Measurements from ENCODE around the gene FOXK2.
"Not testable (repeated sequence)": the region's sequence is repeated elsewhere in the genome, so short reads cannot be mapped to it uniquely, and the experiment has no call there.

FOXK2 gene

DNA sequence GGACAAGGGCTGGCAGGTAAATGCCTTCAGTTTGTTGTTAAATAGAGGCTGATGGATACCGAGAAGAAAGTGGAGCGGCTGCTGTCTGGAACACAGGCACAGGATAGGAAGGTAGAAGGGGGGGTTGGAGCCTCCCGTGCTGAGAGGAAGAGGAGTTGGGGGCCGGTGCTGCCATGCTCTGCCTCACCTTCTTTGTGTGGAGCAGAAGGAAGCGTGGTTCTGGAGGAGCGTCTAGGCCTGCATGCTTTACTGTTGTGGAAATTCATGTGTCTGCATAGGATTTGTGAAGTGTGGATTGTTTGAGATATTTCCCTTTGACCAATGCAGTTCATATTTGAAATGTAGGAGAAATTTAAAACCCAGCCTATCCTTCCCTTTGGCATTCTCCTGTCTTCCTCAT, 52.3 kb downstream of the FOXK2 start:
- TF ChIP-seq ZFX (IDR thresholded peaks at IDR 0.05; ENCODE audit: borderline replicate concordance): no peak
- TF ChIP-seq, protein P1, sequence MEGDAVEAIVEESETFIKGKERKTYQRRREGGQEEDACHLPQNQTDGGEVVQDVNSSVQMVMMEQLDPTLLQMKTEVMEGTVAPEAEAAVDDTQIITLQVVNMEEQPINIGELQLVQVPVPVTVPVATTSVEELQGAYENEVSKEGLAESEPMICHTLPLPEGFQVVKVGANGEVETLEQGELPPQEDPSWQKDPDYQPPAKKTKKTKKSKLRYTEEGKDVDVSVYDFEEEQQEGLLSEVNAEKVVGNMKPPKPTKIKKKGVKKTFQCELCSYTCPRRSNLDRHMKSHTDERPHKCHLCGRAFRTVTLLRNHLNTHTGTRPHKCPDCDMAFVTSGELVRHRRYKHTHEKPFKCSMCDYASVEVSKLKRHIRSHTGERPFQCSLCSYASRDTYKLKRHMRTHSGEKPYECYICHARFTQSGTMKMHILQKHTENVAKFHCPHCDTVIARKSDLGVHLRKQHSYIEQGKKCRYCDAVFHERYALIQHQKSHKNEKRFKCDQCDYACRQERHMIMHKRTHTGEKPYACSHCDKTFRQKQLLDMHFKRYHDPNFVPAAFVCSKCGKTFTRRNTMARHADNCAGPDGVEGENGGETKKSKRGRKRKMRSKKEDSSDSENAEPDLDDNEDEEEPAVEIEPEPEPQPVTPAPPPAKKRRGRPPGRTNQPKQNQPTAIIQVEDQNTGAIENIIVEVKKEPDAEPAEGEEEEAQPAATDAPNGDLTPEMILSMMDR (IDR thresholded peaks at IDR 0.05): no peak
- no peak overlapping the region for H3K27ac ChIP-seq

DNA sequence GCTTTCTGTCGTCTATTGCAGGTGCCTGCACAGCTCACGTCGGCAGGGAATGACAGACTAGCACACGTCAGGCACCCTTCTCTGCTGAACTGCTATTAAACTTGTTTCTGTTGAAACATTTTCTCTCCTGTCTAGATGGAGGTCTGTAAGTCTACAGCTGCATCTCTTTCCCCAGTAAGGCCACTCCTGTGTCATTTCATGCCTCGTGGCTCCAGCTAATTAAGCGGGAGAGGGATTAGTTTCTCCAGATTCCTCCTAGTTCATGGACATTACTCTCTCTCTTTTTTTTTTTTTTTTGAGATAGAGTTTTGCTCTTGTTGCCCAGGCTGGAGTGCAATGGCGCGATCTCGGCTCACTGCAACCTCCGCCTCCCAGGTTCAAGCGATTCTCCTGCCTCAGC, 54.5 kb downstream of the FOXK2 start:
- TF ChIP-seq ZFX (IDR thresholded peaks at IDR 0.05; ENCODE audit: borderline replicate concordance): no peak
- TF ChIP-seq, protein P1 (IDR thresholded peaks at IDR 0.05): no peak

DNA sequence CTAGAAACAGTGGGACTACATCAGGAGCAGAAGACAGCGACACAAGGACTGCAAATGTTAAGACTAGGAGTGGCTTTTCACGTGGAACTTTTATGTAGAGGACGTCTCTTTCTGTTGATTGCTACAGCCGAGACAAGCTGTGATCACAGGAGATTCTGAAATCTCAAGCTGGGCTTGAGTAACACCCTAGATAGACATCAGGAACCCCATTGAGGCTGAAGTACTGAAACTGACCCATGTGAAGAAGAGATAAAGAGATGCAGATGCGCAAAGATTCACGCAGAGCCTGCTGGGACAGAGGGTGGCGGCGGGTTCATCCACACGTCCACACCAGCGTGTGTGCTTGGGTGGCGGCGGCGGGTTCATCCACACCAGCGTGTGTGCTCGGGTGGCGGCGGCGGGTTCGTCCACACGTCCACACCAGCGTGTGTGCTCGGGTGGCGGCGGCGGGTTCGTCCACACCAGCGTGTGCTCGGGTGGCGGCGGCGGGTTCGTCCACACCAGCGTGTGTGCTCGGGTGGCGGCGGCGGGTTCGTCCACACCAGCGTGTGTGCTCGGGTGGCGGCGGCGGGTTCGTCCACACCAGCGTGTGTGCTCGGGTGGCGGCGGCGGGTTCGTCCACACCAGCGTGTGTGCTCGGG, 56.2 kb downstream of the FOXK2 start:
- not testable (repeated sequence) for H3K27ac ChIP-seq

More for the DNA sequence above, 54.5 kb downstream of the FOXK2 start:
- no peak overlapping the region for H3K27ac ChIP-seq

DNA sequence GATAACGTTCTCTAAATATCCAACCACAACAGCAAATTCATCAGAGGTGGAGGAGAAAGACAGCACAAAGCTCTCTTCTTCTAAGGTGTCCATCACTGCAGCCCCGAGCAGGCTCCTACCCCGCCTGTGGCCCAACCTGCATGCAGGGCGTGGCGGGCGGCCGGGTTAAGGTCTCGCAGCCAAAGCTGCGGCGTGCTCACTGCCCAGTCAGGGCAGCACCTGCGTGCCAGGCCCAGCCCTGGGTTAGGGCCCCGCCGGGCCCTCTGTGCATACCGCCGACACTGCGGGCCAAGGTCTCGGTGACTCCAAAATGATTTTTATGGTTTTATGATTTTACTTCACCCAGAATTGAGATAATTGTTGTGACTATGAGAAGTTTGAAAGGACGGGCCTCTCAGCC, 57.8 kb downstream of the FOXK2 start:
- TF ChIP-seq ZFX (IDR thresholded peaks at IDR 0.05; ENCODE audit: borderline replicate concordance): no peak
- TF ChIP-seq, protein P1 (IDR thresholded peaks at IDR 0.05): no peak
- H3K27ac ChIP-seq: no peak overlapping the region

GRCh38 chr17:82579969-82580368, 60.4 kb downstream of the FOXK2 start:
- not testable (repeated sequence) for H3K27ac ChIP-seq

DNA sequence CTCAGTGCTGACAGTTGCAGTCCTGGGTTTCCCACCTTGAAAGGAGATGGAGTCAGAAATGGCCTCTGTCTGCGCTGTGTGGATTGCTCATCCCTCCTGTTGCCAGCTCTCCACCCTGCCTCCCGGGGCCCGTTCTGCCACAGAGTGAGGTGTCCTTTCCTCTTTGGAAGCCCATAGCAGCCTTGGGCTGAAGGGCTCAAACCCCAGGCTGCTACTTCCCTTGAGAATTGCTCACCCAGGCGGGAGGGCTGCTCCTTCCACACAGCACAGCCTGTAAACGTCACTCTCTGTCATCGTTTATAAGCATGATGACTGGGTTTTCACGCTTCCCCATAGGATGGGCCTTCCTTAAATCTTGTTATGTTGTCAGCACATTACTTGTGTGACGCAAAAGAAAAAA, 62.7 kb downstream of the FOXK2 start:
- H3K27ac ChIP-seq: no peak overlapping the region
- TF ChIP-seq ZFX (IDR thresholded peaks at IDR 0.05; ENCODE audit: borderline replicate concordance): no peak
- TF ChIP-seq, protein P1 (IDR thresholded peaks at IDR 0.05): no peak

DNA sequence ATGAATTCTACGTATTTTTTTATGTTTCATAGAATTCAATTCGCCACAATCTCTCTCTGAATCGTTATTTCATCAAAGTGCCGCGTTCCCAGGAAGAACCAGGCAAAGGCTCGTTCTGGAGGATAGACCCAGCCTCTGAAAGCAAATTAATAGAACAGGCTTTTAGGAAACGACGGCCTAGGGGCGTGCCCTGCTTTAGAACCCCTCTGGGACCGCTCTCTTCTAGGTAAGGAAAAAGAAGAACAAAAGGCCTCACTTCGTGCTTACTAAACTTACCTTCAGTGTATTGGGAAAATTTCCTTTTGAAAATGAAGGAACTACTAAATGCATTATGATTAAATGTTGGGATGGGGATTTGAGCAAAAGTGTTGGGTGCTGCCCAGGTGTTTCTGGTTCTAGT, 63.2 kb downstream of the FOXK2 start:
- no peak overlapping the region for H3K27ac ChIP-seq
- no peak for TF ChIP-seq ZFX (IDR thresholded peaks at IDR 0.05; ENCODE audit: borderline replicate concordance)
- TF ChIP-seq, protein P1 (IDR thresholded peaks at IDR 0.05): no peak

DNA sequence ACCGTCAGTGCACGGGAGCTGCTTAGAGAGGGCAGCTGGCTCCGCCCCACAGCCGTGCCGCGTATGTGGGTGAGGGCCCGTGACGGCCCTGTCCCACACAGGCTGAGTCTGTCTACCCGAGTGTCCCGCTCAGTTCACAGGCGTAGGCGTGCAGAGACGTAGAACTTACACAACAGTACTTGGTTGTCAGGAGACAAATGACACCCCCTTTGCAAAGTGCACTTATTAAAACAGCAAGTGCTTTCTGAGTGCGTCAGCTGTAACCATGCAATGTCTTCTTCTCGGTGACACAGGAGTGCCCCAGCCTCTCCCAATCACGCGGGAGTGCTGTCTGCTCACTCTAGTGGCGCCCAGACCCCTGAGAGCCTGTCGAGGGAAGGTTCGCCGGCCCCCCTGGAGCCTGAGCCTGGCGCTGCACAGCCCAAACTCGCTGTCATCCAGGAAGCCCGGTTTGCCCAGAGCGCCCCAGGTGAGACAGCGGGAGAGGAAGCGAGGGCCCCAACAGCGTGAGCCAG, 64.2 kb downstream of the FOXK2 start:
- TF ChIP-seq ZFX (IDR thresholded peaks at IDR 0.05; ENCODE audit: borderline replicate concordance): no peak
- TF ChIP-seq, protein P1 (IDR thresholded peaks at IDR 0.05): no peak
- H3K27ac ChIP-seq: no peak overlapping the region

DNA sequence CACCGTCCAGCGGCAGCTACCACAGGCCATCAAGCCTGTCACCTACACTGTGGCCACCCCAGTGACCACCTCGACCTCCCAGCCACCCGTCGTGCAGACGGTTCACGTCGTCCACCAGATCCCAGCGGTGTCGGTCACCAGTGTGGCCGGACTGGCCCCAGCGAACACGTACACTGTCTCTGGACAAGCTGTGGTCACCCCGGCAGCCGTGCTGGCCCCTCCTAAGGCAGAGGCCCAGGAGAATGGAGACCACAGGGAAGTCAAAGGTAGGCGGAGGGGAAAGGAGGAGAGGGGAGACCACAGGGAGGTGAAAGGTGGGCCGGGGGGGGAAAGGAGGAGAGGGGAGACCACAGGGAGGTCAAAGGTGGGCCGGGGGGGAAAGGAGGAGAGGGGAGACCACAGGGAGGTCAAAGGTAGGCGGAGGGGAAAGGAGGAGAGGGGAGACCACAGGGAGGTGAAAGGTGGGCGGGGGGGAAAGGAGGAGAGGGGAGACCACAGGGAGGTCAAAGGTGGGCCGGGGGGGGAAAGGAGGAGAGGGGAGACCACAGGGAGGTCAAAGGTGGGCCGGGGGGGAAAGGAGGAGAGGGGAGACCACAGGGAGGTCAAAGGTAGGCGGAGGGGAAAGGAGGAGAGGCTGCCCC, 66.5 kb downstream of the FOXK2 start:
- not testable (repeated sequence) for H3K27ac ChIP-seq
